Effector memory CD8-positive, alpha-beta T cell (primary cell): Measurements from ENCODE around the gene PPIF.

ENCODE experiments used
- ATAC-seq: fragments of 150-1000 bp; cut with Tn5 transposase; replicated peaks from 2 replicates; pipeline ENCODE4 v1.10.0; 2021; ENCODE audit warnings: mild to moderate bottlenecking, moderate library complexity
- DNase-seq, 3 experiments: peaks; one replicate each; pipeline ENCODE4 v3.0.0; 2021
- H3K27ac Mint-ChIP-seq, 2 donors: one replicate each; pipeline ENCODE4 v1.8.0; 2022; ENCODE audit warnings: mild to moderate bottlenecking in 2 of 2, mixed read lengths in 2 of 2, moderate library complexity in 2 of 2
- H3K27me3 Mint-ChIP-seq, 2 donors: one replicate each; pipeline ENCODE4 v1.8.0; 2022; ENCODE audit warnings: mixed read lengths in 2 of 2
- H3K36me3 Mint-ChIP-seq: one replicate; pipeline ENCODE4 v1.8.0; 2022; ENCODE audit warnings: mild to moderate bottlenecking, moderate library complexity, mixed read lengths; ENCODE audit not compliant: insufficient read depth
- H3K4me1 Mint-ChIP-seq, 2 donors: one replicate each; pipeline ENCODE4 v1.8.0; 2022; ENCODE audit warnings: low read depth in 2 of 2, mixed read lengths in 2 of 2
- H3K4me3 Mint-ChIP-seq, 2 donors: one replicate each; pipeline ENCODE4 v1.8.0; 2022; ENCODE audit warnings: mild to moderate bottlenecking in 2 of 2, mixed read lengths in 2 of 2, moderate library complexity in 2 of 2
- H3K9me3 Mint-ChIP-seq, 2 donors: one replicate each; pipeline ENCODE4 v1.8.0; 2022; ENCODE audit warnings: mixed read lengths in 2 of 2

Gene PPIF

DNA sequence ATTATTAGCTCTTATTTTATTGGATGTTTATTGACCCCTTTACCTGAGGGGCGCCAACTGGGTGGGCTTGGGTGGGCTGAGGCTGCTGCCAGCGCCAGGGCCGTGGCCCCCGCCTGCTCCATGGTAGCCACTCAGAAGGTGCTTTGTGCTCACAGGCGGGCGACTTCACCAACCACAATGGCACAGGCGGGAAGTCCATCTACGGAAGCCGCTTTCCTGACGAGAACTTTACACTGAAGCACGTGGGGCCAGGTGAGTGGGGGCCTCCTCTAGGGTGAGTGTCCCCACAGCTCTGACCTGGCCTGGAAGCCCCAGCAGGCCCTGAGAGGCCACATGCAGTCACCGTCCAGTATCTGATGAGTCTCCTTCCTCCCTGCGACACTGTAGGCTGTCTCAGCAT is 4.1 kb downstream of the PPIF start:
- DNase-seq (no peak), ATAC-seq (no peak)
- H3K27ac Mint-ChIP-seq: peak overlapping the region in 1 of 2 donors; percentile 96
- H3K9me3 Mint-ChIP-seq: no peaks in the 10 kb centered on the region
- peaks cover 22 to 41% of the 10 kb centered on the region in 2 donors for H3K4me1 Mint-ChIP-seq
- H3K36me3 Mint-ChIP-seq: peaks cover 59% of the 10 kb centered on the region
- no peak overlapping the region for H3K4me3 Mint-ChIP-seq
- no peaks in the 10 kb centered on the region for H3K27me3 Mint-ChIP-seq

DNA sequence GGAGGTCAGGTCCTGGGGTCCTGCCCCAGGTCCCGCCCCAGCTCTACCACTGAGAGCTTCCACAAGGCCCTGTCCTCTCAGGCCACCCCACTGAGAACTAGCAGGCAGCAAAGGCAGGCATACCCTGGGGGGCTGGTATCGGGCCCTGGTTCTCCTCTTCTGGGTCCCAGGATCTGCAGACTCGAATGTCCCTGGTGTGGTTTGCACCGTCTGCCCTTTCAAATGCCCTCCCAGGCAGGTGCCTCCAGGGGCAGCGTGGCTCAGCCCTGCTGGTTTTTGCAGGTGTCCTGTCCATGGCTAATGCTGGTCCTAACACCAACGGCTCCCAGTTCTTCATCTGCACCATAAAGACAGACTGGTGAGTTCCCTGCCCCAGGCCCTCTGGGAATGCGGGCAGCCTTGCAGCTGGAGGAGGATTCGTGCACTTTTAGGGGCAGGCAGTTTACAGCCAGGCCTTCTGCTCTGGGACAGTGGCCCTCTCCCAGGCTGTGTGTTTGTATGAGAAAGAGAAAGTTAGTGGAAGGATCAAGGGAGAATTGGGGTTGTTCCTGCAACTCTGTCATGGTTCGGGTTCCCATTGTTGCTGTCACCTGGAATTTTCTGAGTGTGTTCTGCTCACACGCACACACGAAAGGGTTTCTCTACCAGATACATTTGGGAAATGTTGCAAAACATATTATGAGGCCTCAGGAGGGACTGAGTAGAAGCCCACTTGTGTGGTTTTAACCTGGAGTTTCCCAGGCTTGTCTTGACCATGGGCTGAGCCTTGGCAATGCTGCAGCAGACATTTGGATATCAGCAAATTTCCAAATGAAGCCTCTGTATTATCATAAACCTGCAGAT is 5.0 kb downstream of the PPIF start:
- no peak overlapping the region for H3K4me3 Mint-ChIP-seq
- peak overlapping the region in 1 of 2 donors; percentile 38 for H3K27ac Mint-ChIP-seq
- ATAC-seq: no peak
- H3K9me3 Mint-ChIP-seq: no peaks in the 10 kb centered on the region
- peaks cover 57% of the 10 kb centered on the region for H3K36me3 Mint-ChIP-seq
- H3K4me1 Mint-ChIP-seq: peaks cover 22 to 39% of the 10 kb centered on the region in 2 donors
- no peak for DNase-seq
- H3K27me3 Mint-ChIP-seq: no peaks in the 10 kb centered on the region

DNA sequence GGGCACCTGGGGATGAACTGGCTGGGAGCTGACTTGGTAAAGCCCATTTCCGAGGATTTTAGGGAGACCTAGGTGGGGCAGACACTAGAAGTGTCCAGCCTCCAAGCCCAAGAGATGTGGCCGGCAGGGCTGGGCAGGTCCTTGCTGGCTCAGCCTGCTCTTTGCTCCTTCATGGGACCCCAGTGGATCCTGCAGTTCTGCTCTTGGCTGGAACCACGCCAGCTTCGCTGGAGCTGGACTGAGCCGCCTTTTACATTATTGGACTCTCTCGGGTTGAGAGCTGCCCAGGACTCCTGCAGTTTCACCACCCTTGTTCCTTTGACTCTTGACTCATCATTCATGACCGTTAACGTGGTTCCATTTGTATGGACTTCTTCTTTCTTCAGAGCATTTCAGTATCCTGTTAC is 5.7 kb downstream of the PPIF start:
- no peaks in the 10 kb centered on the region for H3K27me3 Mint-ChIP-seq
- peaks cover 62% of the 10 kb centered on the region for H3K36me3 Mint-ChIP-seq
- no peak for ATAC-seq
- DNase-seq: no peak
- H3K27ac Mint-ChIP-seq: peak overlapping the region in 1 of 2 donors; percentile 38
- H3K4me3 Mint-ChIP-seq: no peak overlapping the region
- H3K9me3 Mint-ChIP-seq: no peaks in the 10 kb centered on the region
- H3K4me1 Mint-ChIP-seq: peaks cover 22 to 36% of the 10 kb centered on the region in 2 donors

DNA sequence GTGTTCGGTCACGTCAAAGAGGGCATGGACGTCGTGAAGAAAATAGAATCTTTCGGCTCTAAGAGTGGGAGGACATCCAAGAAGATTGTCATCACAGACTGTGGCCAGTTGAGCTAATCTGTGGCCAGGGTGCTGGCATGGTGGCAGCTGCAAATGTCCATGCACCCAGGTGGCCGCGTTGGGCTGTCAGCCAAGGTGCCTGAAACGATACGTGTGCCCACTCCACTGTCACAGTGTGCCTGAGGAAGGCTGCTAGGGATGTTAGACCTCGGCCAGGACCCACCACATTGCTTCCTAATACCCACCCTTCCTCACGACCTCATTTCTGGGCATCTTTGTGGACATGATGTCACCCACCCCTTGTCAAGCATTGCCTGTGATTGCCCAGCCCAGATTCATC is 6.5 kb downstream of the PPIF start:
- peak overlapping the region in 1 of 2 donors; percentile 60 for H3K27ac Mint-ChIP-seq
- H3K9me3 Mint-ChIP-seq: no peaks in the 10 kb centered on the region
- peaks cover 18 to 32% of the 10 kb centered on the region in 2 donors for H3K4me1 Mint-ChIP-seq
- no peaks in the 10 kb centered on the region for H3K27me3 Mint-ChIP-seq
- H3K36me3 Mint-ChIP-seq: peaks cover 55% of the 10 kb centered on the region
- no peak overlapping the region for H3K4me3 Mint-ChIP-seq
- DNase-seq (no peak), ATAC-seq (no peak)

DNA sequence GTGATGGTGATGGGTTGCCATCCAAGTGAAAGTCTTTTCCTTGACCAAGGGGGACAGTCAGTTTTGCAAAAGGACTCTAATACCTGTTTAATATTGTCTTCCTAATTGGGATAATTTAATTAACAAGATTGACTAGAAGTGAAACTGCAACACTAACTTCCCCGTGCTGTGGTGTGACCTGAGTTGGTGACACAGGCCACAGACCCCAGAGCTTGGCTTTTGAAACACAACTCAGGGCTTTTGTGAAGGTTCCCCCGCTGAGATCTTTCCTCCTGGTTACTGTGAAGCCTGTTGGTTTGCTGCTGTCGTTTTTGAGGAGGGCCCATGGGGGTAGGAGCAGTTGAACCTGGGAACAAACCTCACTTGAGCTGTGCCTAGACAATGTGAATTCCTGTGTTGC is 6.9 kb downstream of the PPIF start:
- ATAC-seq: peak; percentile 14
- peaks cover 50% of the 10 kb centered on the region for H3K36me3 Mint-ChIP-seq

DNA sequence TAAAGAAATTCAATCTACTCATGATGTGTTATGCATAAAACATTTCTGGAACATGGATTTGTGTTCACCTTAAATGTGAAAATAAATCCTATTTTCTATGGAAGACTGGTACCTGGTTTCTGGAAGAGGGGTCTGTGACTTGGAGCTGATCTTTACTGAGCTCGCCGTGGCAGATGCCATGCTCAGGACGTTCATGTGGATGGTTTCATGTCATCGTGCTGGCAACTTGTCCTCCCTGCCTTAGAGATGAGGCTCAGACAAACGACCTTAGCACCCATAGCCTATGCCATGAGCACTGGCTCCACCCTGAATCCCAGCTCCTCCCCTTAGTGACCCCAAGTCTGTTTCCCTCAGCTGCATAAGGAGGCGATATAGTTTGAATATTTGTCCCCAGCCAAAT is 7.3 kb downstream of the PPIF start:
- H3K27ac Mint-ChIP-seq: peak overlapping the region; percentile 60 to 78
- H3K36me3 Mint-ChIP-seq: peaks cover 46% of the 10 kb centered on the region

More for the DNA sequence above, 6.9 kb downstream of the PPIF start:
- Mint-ChIP-seq H3K4me1 (peaks cover 14 to 27% of the 10 kb centered on the region in 2 donors), H3K4me3 (no peak overlapping the region), H3K9me3 (no peaks in the 10 kb centered on the region), H3K27me3 (no peaks in the 10 kb centered on the region), H3K27ac (peak overlapping the region; percentile 60 to 78)
- no peak for DNase-seq

DNA sequence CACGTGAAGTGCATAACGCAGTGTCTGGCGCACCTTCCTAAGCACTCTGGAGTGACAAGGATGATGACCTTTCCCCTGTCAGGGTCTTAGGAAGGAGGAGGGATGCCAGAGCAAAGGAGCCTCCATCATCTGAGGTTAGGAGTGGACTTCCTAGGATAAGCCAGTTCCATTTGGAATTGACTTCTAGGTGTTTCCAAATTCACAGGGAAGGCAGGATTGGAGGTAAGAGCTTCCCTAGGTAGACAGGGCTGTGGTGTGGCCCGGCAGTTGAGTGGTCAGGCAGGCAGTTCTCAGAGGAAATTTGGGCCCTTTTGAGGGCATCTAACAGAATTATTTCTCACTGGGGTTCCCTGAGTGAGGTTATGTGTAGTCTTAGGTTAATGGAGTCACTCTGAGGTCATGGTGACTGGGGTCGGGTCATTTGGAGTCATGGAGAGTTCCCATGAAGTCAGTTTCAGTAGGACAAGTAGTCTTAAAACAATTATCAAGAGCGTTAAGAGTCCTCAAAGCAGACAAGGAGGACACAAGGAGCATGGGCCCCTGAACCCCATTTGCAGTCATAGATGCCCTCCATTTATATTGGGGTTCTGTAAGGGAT is 8.2 kb downstream of the PPIF start:
- H3K4me3 Mint-ChIP-seq: no peak overlapping the region
- no peak for DNase-seq
- peaks cover 6 to 17% of the 10 kb centered on the region in 2 donors for H3K4me1 Mint-ChIP-seq
- no peak for ATAC-seq
- peak overlapping the region in 1 of 2 donors; percentile 60 for H3K27ac Mint-ChIP-seq
- no peaks in the 10 kb centered on the region for H3K9me3 Mint-ChIP-seq
- H3K27me3 Mint-ChIP-seq: no peaks in the 10 kb centered on the region
- peaks cover 37% of the 10 kb centered on the region for H3K36me3 Mint-ChIP-seq

More for the DNA sequence above, 7.3 kb downstream of the PPIF start:
- H3K27me3 Mint-ChIP-seq: no peaks in the 10 kb centered on the region
- DNase-seq (no peak), ATAC-seq (no peak)
- no peak overlapping the region for H3K4me3 Mint-ChIP-seq
- peaks cover 13 to 23% of the 10 kb centered on the region in 2 donors for H3K4me1 Mint-ChIP-seq
- no peaks in the 10 kb centered on the region for H3K9me3 Mint-ChIP-seq

DNA sequence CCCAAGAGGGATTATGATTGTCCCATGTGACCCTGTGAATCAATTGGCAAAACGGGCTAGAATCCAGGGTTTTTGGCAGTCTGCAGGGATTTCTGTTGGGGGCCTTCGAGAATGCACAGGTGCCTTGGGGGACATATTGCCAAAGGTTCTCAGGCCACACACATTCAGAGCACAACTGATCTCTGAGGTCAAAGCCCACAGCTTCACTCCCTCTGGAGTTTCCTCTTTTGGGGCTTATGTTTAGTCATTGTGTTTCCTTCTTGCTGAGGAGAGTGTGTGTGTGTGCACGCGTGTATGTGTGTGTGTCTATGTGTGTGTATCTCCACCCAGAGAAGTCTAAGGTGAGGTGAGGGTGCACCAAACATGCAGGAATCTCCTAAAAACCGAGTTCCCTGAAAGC is 8.8 kb downstream of the PPIF start:
- H3K4me1 Mint-ChIP-seq: peaks cover 6 to 17% of the 10 kb centered on the region in 2 donors
- no peak overlapping the region for H3K4me3 Mint-ChIP-seq
- H3K27me3 Mint-ChIP-seq: no peaks in the 10 kb centered on the region
- DNase-seq (no peak), ATAC-seq (peak; percentile 28)
- H3K27ac Mint-ChIP-seq: no peak overlapping the region
- H3K9me3 Mint-ChIP-seq: no peaks in the 10 kb centered on the region
- H3K36me3 Mint-ChIP-seq: peaks cover 34% of the 10 kb centered on the region

DNA sequence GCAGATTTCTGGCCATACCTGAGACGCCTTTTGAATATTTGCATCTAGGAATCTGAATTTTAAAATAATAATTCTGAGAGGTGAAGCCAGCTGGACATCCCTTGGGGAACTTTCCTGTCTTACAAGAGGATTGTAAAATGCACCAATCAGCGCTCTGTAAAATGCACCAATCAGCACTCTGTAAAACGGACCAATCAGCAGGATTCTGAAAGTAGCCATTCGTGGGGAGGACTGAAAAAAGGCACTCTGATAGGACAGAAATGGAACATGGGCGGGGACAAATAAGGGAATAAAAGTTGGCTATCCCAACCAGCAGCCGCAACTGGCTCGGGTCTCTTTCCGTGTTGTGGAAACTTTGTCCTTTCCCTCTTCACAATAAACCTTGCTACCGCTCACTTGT is 9.9 kb downstream of the PPIF start:
- H3K4me1 Mint-ChIP-seq: peaks cover 15 to 16% of the 10 kb centered on the region in 2 donors
- ATAC-seq (no peak), DNase-seq (no peak)
- no peaks in the 10 kb centered on the region for H3K27me3 Mint-ChIP-seq
- H3K4me3 Mint-ChIP-seq: no peak overlapping the region
- peaks cover 27% of the 10 kb centered on the region for H3K36me3 Mint-ChIP-seq
- H3K27ac Mint-ChIP-seq: no peak overlapping the region
- no peaks in the 10 kb centered on the region for H3K9me3 Mint-ChIP-seq

DNA sequence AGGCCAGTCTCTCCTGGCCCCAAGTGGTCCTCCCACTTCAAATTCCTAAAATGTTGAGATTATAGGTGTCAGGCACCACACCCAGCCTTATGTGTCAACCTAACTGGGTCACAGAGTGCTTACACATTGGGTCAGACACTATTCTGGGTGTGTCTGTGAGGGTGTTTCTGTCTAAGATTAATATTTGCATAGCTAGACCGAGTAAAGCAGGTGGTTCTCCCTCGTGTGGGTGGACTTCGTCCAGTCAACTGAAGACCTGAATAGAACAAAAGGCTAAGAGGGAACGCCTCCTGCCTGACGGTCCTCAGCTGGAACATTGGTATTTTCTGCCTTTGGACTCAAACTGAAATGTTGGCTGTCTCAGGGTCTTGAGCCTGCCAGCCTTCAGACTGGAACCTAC is 11.5 kb downstream of the PPIF start:
- H3K36me3 Mint-ChIP-seq: peaks cover 18% of the 10 kb centered on the region
- no peak overlapping the region for H3K4me3 Mint-ChIP-seq
- no peaks in the 10 kb centered on the region for H3K27me3 Mint-ChIP-seq
- no peaks in the 10 kb centered on the region for H3K9me3 Mint-ChIP-seq
- DNase-seq (no peak), ATAC-seq (no peak)
- H3K27ac Mint-ChIP-seq: no peak overlapping the region
- peaks cover 9 to 15% of the 10 kb centered on the region in 2 donors for H3K4me1 Mint-ChIP-seq

DNA sequence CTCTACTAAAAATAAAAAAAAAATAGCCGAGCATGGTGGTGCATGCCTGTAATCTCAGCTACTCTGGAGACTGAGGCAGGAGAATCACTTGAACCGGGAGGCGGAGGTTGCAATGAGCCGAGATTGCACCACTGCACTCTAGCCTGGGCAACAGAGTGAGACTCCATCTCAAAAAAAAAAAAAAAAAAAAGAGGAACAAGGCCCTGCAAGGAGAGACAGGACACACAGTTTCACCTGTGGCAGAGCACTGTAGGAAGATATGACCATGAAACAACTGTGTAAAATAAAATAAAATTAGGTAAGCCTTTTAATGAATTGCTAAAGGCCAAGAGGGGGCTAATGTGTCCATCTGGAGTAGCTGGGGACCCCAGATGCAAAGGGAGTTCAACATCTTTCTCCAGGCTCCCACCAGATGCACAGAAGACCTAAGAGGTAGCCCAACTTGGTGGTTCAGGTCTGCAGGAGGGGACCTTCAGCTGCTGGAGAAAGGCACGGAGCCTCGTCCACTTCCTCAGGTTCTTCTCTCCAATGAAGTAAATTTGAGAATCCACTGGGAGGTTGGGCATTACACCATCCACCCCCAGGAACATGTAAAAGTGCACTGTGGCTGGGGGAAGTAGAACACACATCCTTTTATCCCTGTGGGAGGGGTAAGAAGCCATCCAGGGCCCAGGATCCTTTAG is 12.7 kb downstream of the PPIF start:
- Mint-ChIP-seq H3K27ac (no peak overlapping the region), H3K4me3 (no peak overlapping the region), H3K9me3 (no peaks in the 10 kb centered on the region), H3K4me1 (peaks cover 7 to 15% of the 10 kb centered on the region in 2 donors), H3K36me3 (peaks cover 9% of the 10 kb centered on the region), H3K27me3 (no peaks in the 10 kb centered on the region)
- no peak for ATAC-seq
- DNase-seq: no peak

DNA sequence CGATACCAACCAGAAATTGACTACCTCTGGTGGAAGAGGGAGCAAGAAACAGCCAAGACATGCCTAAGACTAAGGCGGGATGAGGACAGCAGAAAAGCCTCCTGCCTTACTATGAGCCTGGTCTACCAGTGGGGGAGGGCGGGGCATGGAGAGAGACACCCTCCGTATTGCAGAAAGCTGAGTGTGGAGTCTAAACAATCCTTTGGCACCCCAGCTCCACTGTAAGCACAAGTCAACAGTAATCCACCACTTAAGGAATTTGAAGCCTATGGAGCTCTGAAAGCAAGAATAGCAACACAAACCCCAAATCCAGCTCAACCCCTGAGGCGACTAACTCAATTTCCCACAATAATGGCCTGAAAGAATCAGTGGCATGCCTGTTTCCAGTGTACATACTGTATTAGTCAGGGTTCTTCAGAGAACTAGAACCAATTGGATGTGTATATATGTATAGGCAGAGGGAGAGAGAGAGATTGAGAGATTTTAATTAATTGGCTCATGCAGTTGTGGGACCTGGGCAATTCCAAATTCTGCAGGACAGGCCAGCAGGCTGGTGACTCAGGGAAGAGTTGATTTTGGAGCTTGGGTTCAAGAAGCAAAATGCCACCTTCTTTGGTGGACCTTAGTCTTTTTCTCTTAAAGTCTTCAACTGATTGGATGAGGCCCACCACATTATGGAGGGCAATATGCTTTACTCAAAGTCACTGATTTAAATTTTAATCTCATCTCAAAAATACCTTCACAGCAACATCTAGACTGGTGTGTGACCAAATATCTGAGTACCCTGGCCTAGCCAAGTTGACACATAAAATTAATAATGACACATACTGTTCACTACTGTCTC is 13.5 kb downstream of the PPIF start:
- Mint-ChIP-seq H3K4me1 (peaks cover 3 to 10% of the 10 kb centered on the region in 2 donors), H3K4me3 (no peak overlapping the region), H3K27me3 (no peaks in the 10 kb centered on the region), H3K27ac (no peak overlapping the region), H3K9me3 (no peaks in the 10 kb centered on the region), H3K36me3 (peaks cover 7% of the 10 kb centered on the region)
- ATAC-seq: no peak
- no peak for DNase-seq
